GM21786 (cell line): ENCODE results near the gene NMU.
A peak's percentile ranks its signal among the peaks of the same experiment; 100 is the strongest.
"Not testable (repeated sequence)": the region's sequence is repeated elsewhere in the genome, so short reads cannot be mapped to it uniquely, and the experiment has no call there.

ENCODE experiments used
- ATAC-seq: cut with Tn5 transposase; IDR thresholded peaks from one replicate; pipeline ENCODE4 v1.9.1; 2021; ENCODE audit not compliant: unreplicated experiment

The NMU gene

DNA sequence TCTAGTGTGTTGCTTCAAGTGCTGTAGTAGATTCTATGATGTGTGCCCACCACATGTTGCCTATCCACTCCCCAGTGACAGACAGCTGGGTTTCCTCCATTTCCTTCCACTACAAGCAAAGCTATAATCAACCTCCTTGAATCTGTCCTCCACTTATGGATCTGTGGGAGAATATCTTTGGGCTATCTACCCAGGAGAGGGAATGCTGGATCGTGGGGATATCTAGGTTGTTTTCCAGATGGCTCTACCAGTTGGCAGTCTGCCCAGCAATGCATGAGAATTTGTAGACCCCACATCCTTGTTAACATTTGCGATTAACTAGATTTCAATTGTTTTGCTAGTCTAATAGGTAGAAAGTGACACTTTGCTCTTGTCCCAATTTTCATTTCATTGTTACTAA lies 10.3 kb downstream of the NMU start:
- ATAC-seq = no peak

GRCh38 chr4:55624063-55624462 lies 12.0 kb downstream of the NMU start:
- ATAC-seq = not testable (repeated sequence)

GRCh38 chr4:55618546-55619143 lies 17.5 kb downstream of the NMU start:
- ATAC-seq = no peak

- peak; percentile 98 for ATAC-seq
Measured at GRCh38 chr4:55617587-55618197, 18.4 kb downstream of the NMU start.

- ATAC-seq = no peak
Measured at GRCh38 chr4:55615008-55615407, 21.1 kb downstream of the NMU start.

DNA sequence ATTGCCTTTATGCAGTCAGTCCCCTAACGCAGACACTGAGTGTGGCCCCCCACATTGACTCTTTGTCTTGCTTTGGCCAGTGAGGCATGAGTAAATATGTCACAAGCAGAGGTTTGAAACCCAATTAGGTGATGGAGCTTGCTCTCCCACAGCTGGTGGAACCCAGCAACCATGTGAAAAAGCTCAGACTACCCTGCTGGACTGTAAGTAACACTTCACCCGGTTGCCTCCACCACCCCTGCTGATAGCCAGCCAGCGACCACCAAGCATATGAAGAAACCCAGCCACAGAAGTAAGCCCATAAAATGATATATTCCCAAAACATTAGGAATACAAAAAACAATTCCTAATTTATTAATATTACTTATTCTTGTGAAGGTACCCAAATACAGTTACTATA lies 22.5 kb downstream of the NMU start:
- ATAC-seq = no peak

- no peak for ATAC-seq
Measured at GRCh38 chr4:55612341-55612740, 23.8 kb downstream of the NMU start.

DNA sequence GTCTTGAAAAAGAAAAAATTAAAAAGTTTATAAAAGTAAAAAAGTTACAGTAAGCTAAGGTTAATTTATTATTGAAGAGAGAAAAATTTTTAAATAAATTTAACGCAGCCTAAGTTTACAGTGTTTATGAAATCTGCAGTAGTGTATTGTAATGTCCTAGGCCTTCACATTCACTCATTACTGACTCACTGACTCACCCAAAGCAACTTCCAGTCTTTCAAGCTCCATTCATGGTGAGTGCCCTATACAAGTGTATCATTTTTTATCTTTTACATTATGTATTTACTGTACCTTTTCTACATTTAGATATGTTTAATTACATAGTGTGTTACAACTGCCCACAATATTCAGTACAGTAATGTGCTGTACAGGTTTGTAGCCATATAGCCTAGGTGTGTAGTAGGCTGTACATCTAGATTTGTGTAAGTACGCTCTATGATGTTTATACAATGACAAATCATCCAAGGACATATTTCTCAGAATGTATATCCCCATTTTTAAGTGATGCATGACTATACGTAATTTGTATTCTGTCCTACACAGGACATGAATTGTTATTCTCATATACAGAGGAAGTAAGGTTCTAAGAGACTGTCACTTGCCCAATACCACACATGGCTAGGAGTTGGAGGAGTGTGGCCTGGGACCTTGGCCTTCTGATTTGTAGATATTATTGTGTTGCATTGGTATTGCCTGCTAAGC lies 24.6 kb downstream of the NMU start:
- no peak for ATAC-seq

DNA sequence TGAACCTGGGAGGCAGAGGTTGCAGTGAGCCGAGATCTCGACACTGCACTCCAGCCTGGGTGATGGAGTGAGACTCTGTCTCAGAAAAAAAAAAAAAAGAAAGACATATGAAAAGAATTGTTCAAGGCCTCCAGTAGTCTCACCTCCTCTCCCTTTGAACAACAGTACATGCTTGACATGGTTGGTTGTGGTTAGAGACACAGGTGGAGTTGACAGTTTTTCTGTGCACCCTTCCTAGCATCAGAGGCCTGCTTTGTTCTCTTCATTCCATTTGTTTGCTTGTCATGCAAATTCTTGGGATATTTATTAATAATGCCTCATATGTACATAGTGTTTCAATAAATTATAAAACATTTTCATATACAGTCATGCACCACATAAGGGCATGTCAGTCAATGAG lies 25.7 kb downstream of the NMU start:
- ATAC-seq = no peak

DNA sequence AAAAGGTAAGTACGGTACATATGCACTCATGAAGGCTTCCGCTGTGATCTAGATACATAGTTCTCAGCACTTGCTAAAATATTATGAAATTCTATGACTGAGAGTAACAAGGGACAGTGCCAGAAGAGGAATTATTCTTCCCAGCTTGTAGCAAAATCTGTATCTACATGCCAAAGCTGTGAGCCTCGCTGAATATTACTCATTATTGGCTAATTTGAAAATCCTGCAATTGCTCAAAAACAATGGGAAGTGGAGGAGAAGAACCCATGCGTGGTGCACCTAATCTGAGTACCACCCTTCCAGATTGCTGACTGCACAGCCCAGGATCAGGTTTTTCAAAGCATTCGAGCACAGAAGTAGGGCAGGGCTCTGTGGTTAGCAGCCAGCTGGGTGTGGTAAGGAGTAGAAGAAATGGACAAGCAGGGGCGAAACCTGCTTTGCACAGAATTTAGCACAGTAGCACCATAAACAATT lies 26.7 kb downstream of the NMU start:
- ATAC-seq = no peak

- ATAC-seq = no peak
Measured at GRCh38 chr4:55608591-55608990, 27.5 kb downstream of the NMU start.

- ATAC-seq = no peak
Measured at GRCh38 chr4:55604996-55605395, 31.1 kb downstream of the NMU start.

DNA sequence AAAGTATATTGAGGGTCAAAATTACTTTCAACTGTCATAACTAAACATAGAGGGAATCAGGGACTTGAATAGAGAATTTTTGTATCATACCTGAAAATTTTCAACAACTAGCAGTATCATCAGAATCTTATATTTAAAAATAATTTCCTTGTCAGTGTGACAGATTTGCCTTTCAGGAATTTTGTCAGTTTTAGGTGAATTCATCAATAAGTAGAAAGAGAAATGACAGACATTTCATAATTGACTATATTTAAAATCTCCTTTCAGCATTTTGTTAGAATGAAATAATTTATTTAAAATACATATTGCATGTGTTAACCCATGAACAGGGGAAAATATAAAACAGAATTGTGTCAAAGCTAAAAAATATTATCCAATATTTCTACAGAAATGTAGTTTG lies 35.5 kb downstream of the NMU start:
- no peak for ATAC-seq

- no peak for ATAC-seq
Measured at GRCh38 chr4:55598641-55599040, 37.5 kb downstream of the NMU start.

- no peak for ATAC-seq
Measured at GRCh38 chr4:55592014-55592413, 44.1 kb downstream of the NMU start, which contains the start of gene PDCL2. PDCL2 (minus strand) TSS chr4:55592245; CDS start chr4:55592109, 136 bp downstream.

- no peak for ATAC-seq
Measured at GRCh38 chr4:55588160-55588559, 47.9 kb downstream of the NMU start.

DNA sequence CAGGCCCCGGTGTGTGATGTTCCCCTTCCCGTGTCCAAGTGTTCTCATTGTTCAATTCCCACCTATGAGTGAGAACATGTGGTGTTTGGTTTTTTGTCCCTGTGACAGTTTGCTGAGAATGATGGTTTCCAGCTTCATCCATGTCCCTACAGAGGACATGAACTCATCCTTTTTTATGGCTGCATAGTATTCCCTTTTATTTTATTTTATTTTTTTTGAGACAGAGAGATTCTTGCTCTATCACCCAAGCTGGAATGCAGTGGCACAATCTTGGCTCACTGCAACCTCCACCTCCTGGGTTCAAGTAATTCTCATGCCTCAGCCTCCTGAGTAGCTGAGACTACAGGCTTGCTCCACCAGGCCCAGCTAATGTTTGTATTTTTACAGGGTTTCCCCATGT lies 53.3 kb downstream of the NMU start:
- not testable (repeated sequence) for ATAC-seq

DNA sequence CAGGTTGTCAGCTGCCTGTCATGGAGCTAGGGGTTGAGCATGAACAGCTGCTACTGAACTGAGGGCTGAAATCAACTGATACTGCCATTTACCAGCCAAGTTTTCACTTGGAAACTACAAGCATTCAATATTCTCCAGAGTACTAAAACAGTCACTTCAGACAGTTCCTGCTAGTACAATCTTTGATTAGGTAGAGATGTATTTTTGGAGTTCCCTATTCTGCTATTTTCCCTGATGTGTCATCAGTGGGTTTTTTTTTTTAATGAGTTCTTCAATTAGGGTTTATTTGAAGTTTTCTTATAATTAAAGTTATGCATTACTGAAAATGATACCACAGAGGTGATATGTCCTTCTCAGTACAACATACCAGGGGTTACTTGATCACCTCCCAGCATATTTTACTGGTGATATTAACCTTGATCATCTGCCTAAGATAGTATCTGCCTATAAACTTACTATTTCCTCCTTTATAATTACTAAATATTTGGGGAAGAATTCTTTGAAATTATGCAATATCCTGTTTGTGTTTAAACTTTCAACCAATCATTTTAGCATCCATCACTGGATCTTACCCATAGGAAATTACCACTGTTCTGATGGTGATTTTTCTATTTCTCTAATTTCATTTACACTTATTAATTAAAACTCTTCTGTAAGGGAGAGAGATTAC lies 57.6 kb downstream of the NMU start:
- ATAC-seq = no peak

GRCh38 chr4:55575513-55575912 lies 60.6 kb downstream of the NMU start:
- ATAC-seq = no peak

DNA sequence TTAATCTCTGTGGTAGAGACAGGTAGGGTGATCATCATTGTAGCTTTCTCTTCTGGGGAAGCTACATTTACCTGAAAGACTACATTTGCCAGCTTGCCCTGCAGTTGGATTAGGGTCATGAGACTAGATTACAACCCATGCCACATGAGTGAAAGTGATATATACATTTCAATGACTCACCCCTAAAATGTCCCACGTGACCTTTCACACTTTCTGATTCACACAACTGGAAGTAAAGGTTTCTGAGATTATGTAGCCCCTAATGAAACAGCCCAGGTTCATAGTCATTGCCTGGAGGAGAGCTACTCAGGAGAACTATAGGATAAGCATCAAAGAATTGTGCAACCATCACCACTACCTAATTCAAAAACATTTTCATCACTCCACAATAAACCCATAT lies 61.8 kb downstream of the NMU start:
- no peak for ATAC-seq

GRCh38 chr4:55571806-55572205 lies 64.3 kb downstream of the NMU start:
- no peak for ATAC-seq
